NCI-H187 (cell line): ENCODE measurements around the gene ANO1.
"Not testable (repeated sequence)": the region's sequence is repeated elsewhere in the genome, so short reads cannot be mapped to it uniquely, and the experiment has no call there.

ENCODE experiments used
- DNase-seq, 2 experiments: peaks; one replicate each; lab custom pipeline; 2025; lab: John Stamatoyannopoulos, UW

ANO1 gene

DNA sequence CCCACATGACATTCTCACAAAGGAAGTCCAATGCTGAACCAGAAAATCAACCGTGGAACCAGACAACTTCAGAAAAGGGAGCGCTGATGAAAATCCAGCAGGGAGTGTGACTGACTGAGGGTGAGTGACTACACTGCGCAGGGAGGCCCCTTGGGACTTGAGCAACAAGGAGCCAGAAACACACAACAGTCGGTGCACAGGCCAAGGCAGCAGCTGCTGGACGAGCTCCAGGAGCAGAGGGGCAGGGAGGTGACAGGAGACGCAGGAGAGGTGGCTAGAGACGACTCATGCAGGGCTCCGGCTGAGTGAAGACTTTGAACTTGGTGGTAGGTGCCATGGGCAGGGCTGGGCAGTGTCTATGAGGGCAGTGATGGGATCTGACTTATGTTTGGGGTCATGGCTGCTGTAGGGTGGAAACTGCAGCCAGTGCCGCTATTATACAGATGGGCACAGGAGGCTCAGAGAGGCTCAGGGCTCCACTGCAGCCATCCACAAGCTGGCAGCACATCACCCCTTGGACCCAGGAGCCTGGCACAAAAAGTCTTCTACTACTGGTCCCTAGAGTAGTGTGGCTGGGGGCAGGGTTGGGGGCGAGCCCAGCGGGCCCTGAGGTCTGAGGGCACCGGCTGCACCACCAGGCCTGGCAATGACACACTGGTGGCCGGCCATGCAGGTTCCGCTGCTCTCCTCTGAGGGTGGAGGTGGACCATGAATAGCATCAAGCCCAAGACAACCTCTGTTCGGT, 114.7 kb downstream of the ANO1 start:
- DNase-seq, result no peak

DNA sequence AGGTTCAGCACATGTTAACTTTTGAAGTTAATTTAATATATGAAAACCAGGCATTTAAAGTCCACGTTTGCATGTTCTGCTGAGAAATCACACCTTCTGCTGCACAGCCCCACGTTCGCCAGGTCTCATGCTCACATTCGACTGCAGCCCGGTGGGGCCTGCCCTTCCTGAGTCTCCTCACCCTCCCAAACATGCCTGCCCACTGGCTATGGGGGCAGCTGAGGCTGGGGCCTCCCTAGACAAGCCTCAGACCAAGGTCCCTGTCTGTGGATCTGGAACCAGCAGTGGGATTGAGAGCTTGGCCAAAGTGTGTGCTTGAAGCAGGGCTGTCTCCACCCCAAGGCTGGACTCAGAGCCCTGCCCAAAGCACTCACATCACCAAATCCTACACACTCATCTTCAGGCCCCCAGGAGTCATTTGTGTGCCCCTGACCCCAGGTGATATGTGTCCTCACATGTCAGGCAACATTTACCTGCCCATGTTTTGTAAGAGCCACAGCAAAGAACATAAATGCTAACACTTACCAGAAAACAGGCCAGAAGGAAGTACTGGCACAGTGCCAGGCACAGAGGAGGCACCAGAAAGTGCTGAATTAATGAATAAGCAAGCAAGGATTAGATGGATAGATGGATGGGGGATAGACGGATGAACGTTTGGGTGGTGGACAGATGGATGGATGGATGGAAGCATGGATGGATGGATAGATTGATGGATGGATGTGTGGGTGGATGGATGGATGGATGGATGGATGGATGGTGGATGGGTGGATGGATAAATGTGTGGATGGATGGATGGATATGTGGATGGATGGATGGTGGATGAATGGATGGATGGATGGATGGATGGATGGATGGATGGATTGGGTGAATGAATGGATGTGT, 115.5 kb downstream of the ANO1 start:
- DNase-seq, result no peak

DNA sequence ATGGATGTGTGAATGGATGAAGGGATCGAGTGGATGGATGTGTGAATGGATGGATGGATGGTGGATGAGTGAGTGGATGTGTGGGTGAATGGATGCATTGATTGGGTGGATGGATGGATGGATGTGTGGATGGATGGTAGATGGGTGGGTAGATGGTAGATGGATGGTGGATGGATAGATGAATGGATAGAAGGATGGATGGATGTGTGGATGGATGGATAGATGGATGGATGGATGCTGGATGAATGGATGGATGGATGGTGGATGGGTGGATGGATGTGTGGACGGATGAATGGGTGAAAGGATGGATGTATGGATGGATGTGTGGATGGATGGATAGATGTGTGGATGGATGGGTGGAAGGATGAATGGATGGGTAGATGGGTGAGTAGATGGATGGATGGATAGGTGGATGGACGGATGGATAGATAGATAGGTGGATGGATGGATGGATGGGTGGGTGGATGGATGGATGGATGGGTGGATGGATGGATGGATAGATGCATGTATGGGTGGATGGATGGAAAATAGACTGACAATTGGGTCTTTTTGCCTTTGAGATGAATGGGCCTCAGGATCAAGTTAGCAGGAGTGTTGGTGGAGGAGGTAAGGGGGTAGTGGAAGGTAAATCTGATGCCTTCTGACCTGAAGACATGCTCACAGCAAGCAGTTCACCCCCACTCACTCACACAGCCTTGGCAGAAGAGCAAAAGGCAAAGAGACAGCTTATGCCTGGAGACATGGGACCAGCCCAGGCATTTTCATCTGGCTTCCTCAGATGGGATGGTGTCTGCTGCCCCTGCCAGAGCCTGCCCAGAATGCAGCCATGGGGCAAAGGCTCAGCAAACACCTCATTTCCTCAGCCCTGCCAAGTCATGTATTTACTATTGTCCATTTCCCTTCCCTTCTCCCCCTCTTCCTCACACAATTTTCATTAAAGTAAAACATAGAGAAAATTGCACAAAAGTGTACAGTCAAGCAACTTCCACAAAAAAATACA, 117.0 kb downstream of the ANO1 start:
- DNase-seq, result no peak

DNA sequence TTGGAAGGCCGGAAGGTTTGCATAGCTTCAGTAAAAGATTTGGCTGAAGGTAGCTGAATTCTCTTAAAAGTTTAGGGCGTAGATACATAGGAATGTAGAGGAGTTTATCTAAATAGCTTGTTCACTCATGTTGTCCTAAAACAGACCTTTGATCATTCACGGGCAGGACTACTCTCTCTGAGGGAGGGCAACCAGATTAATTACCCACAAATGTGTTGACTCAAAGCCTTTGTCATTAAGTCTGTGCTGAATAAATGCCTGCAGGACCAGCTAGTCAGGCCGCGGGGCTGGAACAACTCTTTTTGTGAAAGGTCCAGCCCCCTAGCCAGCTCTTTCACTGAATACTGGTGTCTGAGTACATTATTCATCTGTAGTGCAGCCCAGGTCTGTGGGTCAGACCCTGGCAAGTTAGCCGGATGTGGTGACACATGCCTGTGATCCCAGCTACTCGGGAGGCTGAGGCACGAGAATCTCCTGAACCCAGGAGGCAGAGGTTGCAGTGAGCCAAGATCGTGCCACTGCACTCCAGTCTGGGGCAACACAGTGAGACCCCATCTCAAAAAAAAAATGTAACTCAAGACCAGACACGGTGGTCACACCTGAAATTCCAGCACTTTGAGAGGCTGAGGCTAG, 122.2 kb downstream of the ANO1 start:
- DNase-seq, result no peak

DNA sequence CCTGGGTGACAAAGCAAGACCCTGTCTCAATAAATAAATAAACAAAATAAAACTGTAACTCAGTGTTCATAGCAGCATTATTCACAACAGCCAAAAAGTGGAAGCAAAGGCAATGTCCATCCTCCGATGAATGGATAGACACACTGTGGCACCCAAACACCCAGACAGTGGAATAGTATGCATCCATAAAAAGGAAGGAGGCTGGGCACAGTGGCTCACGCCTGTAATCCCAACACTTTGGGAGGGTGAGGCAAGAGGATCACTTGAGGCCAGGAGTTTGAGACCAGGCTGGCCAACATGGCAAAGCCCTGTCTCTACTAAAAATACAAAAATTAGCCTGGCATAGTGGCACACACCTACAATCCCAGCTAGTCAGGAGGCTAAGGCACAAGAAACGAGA, 122.9 kb downstream of the ANO1 start:
- not testable (repeated sequence) for DNase-seq

DNA sequence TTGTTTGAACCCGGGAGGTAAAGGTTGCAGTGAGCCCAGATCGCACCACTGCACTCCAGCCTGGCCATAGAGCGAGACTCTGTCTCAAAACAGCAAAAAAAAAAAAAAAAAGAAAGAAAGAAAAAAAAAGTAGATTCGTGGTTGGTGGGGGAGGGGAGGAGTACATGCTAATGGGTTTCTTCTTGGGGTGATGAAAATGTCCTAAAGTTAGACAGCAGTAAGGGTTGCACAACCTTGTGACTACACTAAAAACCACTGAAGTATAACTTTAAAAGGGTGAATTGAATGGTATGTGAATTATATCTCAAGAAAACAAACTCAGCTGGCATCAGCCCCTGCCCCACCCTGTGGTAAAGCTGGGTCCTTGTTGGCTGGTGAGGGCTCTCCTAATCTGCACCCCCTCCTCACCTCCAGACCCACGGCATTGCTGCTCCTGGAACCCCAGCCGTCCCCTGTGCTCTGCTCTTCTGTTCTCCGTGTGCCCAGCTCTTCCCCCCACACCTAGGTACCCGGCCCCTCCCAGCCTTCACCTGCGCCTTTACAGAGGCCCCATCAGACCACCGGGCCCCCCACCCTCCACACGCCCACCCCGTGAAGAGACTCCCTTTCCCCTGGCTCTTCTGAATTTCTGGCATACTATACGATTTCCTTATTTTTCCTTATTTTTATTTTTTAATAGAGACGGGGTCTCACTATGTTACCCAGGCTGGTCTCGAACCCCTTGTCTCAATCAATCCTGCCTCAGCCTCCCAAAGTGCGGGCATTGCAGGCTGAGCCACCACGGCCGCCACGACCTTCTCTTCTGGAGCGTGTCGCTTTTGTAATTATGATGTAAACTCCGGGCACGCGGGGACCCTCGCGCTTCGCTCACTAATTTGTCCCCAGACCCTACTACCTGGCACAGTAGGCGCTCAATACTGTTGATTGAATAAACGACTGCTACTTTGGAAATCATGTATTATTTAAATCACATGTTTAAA, 124.1 kb downstream of the ANO1 start:
- DNase-seq, result no peak

DNA sequence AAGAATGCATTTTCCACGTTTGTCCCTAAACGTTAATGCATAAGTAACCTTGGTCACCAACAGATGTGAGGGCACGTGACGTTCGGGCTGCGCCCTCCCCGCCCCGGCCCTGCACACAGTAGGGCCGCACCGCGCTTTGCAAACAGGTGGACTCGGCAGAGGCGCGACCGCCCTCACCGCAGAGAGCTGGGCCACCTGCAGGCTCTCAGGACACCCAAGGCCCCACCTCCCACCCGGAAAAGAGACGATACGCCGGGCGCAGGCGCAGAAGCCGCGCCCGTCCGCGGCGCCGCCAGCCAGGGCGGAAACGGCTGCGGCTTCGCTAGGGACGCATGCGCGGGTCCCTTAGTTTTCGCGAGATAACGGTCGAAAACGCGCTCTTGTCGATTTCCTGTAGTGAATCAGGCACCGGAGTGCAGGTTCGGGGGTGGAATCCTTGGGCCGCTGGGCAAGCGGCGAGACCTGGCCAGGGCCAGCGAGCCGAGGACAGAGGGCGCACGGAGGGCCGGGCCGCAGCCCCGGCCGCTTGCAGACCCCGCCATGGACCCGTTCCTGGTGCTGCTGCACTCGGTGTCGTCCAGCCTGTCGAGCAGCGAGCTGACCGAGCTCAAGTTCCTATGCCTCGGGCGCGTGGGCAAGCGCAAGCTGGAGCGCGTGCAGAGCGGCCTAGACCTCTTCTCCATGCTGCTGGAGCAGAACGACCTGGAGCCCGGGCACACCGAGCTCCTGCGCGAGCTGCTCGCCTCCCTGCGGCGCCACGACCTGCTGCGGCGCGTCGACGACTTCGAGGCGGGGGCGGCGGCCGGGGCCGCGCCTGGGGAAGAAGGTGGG, 125.0 kb downstream of the ANO1 start, which contains the start of gene FADD:
Gene FADD (plus strand): TSS at position 377 of the 831 bp plus-strand sequence. CDS start 164 bp downstream, at position 541.
- peak; percentile 82 for DNase-seq

DNA sequence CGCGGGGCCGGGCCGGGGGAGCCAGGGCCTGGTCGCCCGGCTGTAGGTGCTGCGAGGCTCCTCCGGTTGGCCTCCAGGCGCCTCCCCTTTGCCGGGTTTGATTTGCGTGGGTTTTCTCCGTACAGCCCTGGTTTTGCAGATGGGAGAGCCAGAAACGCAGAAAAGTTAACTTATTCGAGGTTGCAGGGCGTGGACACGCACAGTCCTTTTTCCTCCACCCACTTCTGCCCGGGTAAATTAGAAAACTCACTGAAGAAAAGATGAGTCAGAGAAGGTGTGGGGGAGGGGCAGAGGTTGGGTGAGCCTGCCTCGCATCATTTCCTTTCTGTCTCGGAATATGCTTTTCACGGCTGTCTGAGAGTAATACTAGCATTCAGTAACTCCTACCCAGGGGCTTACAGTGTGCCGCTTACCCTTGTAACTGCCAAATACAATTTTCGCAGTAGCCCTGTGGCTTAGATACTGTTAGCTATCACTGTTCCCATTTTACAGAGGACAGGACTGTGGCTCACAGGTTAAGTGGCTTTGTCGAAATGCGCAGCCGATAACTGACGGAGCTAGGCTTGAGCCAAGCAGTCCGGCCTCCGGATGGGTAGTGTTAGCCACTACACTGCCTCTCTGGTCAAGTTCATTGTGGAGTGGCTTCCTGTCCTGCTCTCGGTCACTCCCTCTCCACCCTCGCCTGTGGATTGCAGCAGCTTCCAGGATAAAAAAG, 125.8 kb downstream of the ANO1 start:
- peak; percentile 4 to 25 for DNase-seq

DNA sequence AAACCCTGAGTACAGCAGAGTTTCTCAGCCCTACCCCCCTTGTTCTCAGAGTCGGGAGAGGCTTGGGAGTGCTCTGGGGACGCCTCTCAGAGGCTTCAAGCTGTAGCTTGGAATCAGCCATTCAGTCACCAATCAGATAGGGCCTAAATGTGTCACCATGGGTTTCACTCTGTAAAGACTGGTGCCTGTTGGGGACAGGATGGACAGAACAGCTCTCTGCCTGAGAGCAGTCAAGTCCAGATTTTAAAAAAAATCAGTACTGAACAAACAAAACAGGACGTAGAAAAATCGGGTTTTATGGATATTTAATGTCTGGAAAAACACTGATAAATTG, 126.3 kb downstream of the ANO1 start:
- no peak for DNase-seq

DNA sequence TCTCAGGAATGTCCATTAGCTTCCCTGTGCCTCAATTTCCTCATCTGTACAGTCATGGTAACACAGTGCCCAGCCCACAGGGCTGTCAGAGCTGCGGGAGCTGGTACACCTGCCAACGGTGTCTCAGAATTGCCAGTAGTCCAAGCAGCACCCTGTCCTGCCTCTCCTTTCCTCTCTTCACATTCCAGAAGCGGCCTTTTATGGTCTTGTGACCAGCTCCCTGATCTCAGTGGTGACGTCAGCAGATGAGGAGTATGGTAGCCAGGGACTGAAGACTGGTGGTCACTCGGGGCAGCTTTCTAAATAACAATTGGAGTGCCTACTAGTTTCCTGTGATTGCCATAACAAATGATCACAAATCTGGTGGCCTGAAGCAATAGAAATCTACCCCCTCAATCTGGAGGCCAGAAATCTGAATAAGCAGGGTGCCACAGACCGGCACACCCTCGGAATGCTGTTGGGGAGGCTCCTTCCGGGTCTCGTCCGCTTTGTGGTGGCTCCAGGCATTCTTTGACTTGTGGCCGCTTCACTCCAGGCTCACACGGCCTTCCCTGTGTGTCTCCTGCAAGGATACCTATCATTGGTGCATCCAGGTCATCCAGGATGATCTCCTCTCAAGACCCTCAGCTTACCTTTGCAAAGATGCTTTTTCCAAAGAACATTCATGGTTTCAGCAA, 127.1 kb downstream of the ANO1 start:
- DNase-seq, result no peak

DNA sequence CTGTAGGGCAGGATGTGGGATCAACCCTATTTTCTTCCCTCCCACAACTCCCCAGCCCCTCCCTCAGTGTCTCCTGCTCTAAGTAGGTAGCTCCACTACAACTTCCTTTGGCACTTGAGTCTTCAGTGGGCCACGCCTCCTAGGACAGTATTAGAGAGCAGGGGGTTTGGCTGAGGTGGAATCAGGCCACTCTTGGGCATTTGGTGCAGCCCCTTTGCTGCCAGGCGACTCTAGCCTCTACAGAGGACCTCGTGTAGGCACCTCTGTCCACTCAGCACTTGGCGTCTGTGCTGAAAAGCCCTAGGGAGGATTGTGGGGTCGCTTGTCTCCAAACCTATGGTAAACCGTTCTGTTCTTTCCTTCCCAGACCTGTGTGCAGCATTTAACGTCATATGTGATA, 127.6 kb downstream of the ANO1 start:
- DNase-seq, result no peak

DNA sequence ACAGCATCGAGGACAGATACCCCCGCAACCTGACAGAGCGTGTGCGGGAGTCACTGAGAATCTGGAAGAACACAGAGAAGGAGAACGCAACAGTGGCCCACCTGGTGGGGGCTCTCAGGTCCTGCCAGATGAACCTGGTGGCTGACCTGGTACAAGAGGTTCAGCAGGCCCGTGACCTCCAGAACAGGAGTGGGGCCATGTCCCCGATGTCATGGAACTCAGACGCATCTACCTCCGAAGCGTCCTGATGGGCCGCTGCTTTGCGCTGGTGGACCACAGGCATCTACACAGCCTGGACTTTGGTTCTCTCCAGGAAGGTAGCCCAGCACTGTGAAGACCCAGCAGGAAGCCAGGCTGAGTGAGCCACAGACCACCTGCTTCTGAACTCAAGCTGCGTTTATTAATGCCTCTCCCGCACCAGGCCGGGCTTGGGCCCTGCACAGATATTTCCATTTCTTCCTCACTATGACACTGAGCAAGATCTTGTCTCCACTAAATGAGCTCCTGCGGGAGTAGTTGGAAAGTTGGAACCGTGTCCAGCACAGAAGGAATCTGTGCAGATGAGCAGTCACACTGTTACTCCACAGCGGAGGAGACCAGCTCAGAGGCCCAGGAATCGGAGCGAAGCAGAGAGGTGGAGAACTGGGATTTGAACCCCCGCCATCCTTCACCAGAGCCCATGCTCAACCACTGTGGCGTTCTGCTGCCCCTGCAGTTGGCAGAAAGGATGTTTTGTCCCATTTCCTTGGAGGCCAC, 128.3 kb downstream of the ANO1 start:
- DNase-seq, result no peak

DNA sequence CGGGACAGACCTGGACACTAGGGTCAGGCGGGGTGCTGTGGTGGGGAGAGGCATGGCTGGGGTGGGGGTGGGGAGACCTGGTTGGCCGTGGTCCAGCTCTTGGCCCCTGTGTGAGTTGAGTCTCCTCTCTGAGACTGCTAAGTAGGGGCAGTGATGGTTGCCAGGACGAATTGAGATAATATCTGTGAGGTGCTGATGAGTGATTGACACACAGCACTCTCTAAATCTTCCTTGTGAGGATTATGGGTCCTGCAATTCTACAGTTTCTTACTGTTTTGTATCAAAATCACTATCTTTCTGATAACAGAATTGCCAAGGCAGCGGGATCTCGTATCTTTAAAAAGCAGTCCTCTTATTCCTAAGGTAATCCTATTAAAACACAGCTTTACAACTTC, 128.9 kb downstream of the ANO1 start:
- no peak for DNase-seq

DNA sequence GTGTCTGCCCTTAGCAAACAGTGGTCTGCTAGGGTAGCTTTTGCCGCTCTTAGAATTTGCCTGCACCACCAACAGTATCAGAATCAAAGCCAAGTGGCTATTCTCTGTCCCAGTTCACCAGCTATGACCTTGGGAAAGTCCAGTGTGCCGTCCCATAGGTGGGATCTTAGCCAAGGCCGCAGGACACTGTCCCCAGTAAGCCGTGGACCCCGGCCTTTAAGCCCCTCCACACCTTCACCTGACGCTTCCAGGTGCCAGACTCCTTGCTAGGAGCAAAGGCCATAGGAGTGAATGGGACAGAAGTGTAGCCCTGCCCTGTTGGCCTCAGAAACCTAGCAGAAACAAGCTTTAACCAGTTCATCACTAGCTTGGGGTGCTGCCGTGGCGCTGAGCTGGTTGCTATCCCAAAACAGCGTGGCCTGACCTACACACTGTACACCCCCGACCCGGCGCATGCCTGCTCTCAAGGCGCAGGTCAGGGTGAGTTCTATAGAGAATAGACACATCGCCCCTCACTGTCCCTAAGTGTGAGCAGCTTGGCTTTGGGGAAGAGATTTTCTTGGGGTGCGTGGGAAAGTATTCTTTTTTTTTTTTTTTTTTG, 129.5 kb downstream of the ANO1 start:
- DNase-seq, result no peak

DNA sequence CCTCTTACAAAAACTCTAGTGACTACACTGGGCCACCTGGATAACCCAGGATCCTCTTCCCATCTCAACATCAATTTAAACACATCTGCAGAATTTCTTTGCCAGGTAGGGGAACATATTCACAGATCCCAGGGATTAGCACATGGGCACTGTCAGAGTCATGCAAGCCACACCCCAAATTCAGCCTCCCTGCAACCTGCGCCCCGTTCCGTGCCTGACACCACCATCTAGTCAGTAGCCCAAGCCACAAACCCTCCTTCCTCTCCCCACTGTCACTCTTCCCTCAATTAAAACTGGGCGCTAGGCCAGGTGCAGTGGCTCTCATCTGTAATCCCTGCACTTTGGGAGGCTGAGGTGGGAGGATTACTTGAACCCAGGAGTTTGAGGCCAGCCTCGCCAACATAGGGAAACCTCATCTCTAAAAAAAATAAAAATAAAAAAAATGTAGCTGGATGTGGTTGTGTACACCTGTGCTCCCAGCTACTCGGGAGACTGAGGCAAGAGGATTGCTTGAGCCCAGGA, 131.3 kb downstream of the ANO1 start:
- no peak for DNase-seq

DNA sequence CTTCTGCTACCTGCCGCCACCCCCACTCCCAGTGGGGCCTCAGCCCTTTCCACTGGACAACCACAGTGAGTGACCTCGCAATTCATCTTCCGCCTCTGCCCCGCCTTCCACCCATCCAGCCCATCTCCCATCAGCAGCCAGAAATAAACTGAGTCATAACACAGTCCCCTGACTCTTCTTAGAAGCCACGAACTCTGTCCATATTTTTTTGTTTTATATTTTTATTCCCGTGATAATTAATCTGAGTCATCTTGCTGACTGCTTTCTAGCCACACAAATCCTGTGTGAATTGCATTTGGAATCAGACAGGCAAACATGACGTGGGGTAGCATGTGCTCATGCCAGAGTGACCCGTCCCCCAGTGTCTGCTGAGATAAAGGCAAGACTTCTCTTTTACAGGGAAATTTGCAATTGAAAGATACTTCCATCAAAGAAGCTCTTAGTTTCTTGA, 132.0 kb downstream of the ANO1 start:
- no peak for DNase-seq

DNA sequence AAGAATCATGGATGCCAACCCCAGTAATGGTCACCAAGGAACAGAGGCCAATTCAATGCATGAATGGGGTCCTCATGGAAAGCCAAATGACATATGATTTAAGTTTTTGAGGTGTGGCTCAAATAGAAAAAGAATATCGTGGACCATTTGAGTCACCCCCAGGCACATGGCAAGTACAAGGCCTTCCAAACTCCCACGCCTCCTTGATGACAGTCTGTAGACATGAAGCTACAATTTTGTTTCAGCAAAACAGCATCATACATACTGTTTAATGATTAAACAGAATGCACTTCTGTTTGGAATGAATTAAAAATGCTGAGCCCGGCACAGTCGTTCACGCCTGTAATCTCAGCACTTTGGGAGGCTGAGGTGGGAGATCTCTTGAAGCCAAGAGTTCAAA, 132.4 kb downstream of the ANO1 start:
- no peak for DNase-seq
